Activated CD4-positive, alpha-beta T cell treated with anti-CD3 and anti-CD28 coated beads, Interleukin-2, amount 10 ng/mL, durations not matched to agents 24 days and 14 days (primary cell): ENCODE results near the gene DICER1. TPM values are rescaled to one million over a fixed set of nuclear protein-coding genes. Genes with fewer than 3 reads are reported as not detected.

Source experiments
- DNase-seq: peaks from one replicate; pipeline ENCODE4 v3.0.0; 2022
- H3K27ac Mint-ChIP-seq: one replicate; pipeline ENCODE4 v1.8.0; 2022; ENCODE audit warnings: mild to moderate bottlenecking, mixed read lengths
- H3K27me3 Mint-ChIP-seq: one replicate; pipeline ENCODE4 v1.8.0; 2022; ENCODE audit warnings: mixed read lengths
- H3K36me3 Mint-ChIP-seq: one replicate; pipeline ENCODE4 v1.8.0; 2022; ENCODE audit warnings: low read depth, mild to moderate bottlenecking, mixed read lengths
- H3K4me1 Mint-ChIP-seq: one replicate; pipeline ENCODE4 v1.8.0; 2021; ENCODE audit warnings: mixed read lengths
- H3K4me3 Mint-ChIP-seq: one replicate; pipeline ENCODE4 v1.8.0; 2022; ENCODE audit warnings: mild to moderate bottlenecking, moderate library complexity, mixed read lengths
- H3K9me3 Mint-ChIP-seq: one replicate; pipeline ENCODE4 v1.8.0; 2021; ENCODE audit warnings: mixed read lengths
- intact Hi-C: fragments of 100-400 bp; cut with micrococcal nuclease; formaldehyde crosslinking; loops from one replicate; pipeline ENCODE4 v1.15.1; 2023
- total RNA-seq: library from RNA; stranded (reverse); gene quantifications from 2 replicates; pipeline ENCODE4 v1.2.3, GENCODE V29; 2022

The DICER1 gene
- total RNA-seq, 1 donor from 2014 or later, result 77.0 TPM

GRCh38 chr14:95117937-95118721 lies 39.2 kb downstream of the DICER1 start:
- H3K4me1 Mint-ChIP-seq, result peaks cover 2% of the 10 kb centered on the region
- no peaks in the 10 kb centered on the region for H3K9me3 Mint-ChIP-seq
- no peaks in the 10 kb centered on the region for H3K27me3 Mint-ChIP-seq
- no peak for DNase-seq
- H3K36me3 Mint-ChIP-seq, result peaks cover 46% of the 10 kb centered on the region
- no peak overlapping the region for H3K4me3 Mint-ChIP-seq
- intact Hi-C loops, result no loop called here
- H3K27ac Mint-ChIP-seq, result no peak overlapping the region

- Mint-ChIP-seq H3K27ac (no peak overlapping the region), H3K4me1 (no peaks in the 10 kb centered on the region), H3K27me3 (no peaks in the 10 kb centered on the region), H3K9me3 (no peaks in the 10 kb centered on the region), H3K36me3 (peaks cover 53% of the 10 kb centered on the region), H3K4me3 (no peak overlapping the region)
- intact Hi-C loops, result no loop called here
- no peak for DNase-seq
Measured at GRCh38 chr14:95113476-95113875, 43.9 kb downstream of the DICER1 start.

- Mint-ChIP-seq H3K4me1 (no peaks in the 10 kb centered on the region), H3K4me3 (no peak overlapping the region), H3K27ac (no peak overlapping the region), H3K36me3 (peaks cover 59% of the 10 kb centered on the region), H3K9me3 (no peaks in the 10 kb centered on the region), H3K27me3 (no peaks in the 10 kb centered on the region)
- intact Hi-C loops, result no loop called here
- DNase-seq, result no peak
Measured at GRCh38 chr14:95111507-95112164, 45.7 kb downstream of the DICER1 start.

- Mint-ChIP-seq H3K9me3 (no peaks in the 10 kb centered on the region), H3K4me3 (no peak overlapping the region), H3K27ac (no peak overlapping the region), H3K27me3 (no peaks in the 10 kb centered on the region), H3K36me3 (peaks cover 53% of the 10 kb centered on the region), H3K4me1 (no peaks in the 10 kb centered on the region)
- intact Hi-C loops, result no loop called here
- DNase-seq, result no peak
Measured at GRCh38 chr14:95110178-95110577, 47.2 kb downstream of the DICER1 start.

GRCh38 chr14:95107711-95108110 lies 49.6 kb downstream of the DICER1 start:
- Mint-ChIP-seq H3K4me3 (no peak overlapping the region), H3K9me3 (no peaks in the 10 kb centered on the region), H3K27me3 (no peaks in the 10 kb centered on the region), H3K27ac (no peak overlapping the region), H3K4me1 (no peaks in the 10 kb centered on the region), H3K36me3 (peaks cover 52% of the 10 kb centered on the region)
- DNase-seq, result no peak
- intact Hi-C loops, result no loop called here

GRCh38 chr14:95106971-95107370 lies 50.4 kb downstream of the DICER1 start:
- Mint-ChIP-seq H3K27me3 (no peaks in the 10 kb centered on the region), H3K36me3 (peaks cover 59% of the 10 kb centered on the region), H3K27ac (no peak overlapping the region), H3K4me3 (no peak overlapping the region), H3K9me3 (no peaks in the 10 kb centered on the region), H3K4me1 (peaks cover 2% of the 10 kb centered on the region)
- DNase-seq, result no peak
- intact Hi-C loops, result no loop called here

GRCh38 chr14:95104911-95105310 lies 52.4 kb downstream of the DICER1 start:
- H3K36me3 Mint-ChIP-seq, result peaks cover 55% of the 10 kb centered on the region

GRCh38 chr14:95102680-95103044 lies 54.7 kb downstream of the DICER1 start:
- no peak overlapping the region for H3K27ac Mint-ChIP-seq
- no peaks in the 10 kb centered on the region for H3K9me3 Mint-ChIP-seq
- intact Hi-C loops, result no loop called here
- H3K4me1 Mint-ChIP-seq, result peaks cover 14% of the 10 kb centered on the region
- peaks cover 53% of the 10 kb centered on the region for H3K36me3 Mint-ChIP-seq
- H3K4me3 Mint-ChIP-seq, result no peak overlapping the region
- no peak for DNase-seq
- H3K27me3 Mint-ChIP-seq, result no peaks in the 10 kb centered on the region

More at GRCh38 chr14:95104911-95105310, 52.4 kb downstream of the DICER1 start:
- H3K9me3 Mint-ChIP-seq, result no peaks in the 10 kb centered on the region
- H3K27me3 Mint-ChIP-seq, result no peaks in the 10 kb centered on the region
- H3K27ac Mint-ChIP-seq, result no peak overlapping the region
- intact Hi-C loops, result no loop called here
- H3K4me3 Mint-ChIP-seq, result no peak overlapping the region
- no peak for DNase-seq
- peaks cover 13% of the 10 kb centered on the region for H3K4me1 Mint-ChIP-seq

- Mint-ChIP-seq H3K27ac (no peak overlapping the region), H3K9me3 (no peaks in the 10 kb centered on the region)
- DNase-seq, result no peak
Measured at GRCh38 chr14:95101736-95102679, 55.3 kb downstream of the DICER1 start.

GRCh38 chr14:95098984-95099599 lies 58.2 kb downstream of the DICER1 start:
- H3K4me1 Mint-ChIP-seq, result peaks cover 14% of the 10 kb centered on the region
- H3K4me3 Mint-ChIP-seq, result no peak overlapping the region
- H3K36me3 Mint-ChIP-seq, result peaks cover 61% of the 10 kb centered on the region
- intact Hi-C loops, result no loop called here
- H3K27me3 Mint-ChIP-seq, result no peaks in the 10 kb centered on the region
- H3K9me3 Mint-ChIP-seq, result no peaks in the 10 kb centered on the region
- no peak overlapping the region for H3K27ac Mint-ChIP-seq
- DNase-seq, result peak; percentile 75

More at GRCh38 chr14:95101736-95102679, 55.3 kb downstream of the DICER1 start:
- peaks cover 14% of the 10 kb centered on the region for H3K4me1 Mint-ChIP-seq
- H3K4me3 Mint-ChIP-seq, result no peak overlapping the region
- H3K36me3 Mint-ChIP-seq, result peaks cover 52% of the 10 kb centered on the region
- H3K27me3 Mint-ChIP-seq, result no peaks in the 10 kb centered on the region
- intact Hi-C loops, result no loop called here

- Mint-ChIP-seq H3K27me3 (no peaks in the 10 kb centered on the region), H3K4me3 (no peak overlapping the region), H3K36me3 (peaks cover 56% of the 10 kb centered on the region), H3K27ac (no peak overlapping the region), H3K4me1 (peaks cover 12% of the 10 kb centered on the region), H3K9me3 (no peaks in the 10 kb centered on the region)
- DNase-seq, result no peak
- intact Hi-C loops, result no loop called here
Measured at GRCh38 chr14:95097385-95097784, 59.9 kb downstream of the DICER1 start.

GRCh38 chr14:95096476-95096875 lies 60.9 kb downstream of the DICER1 start:
- intact Hi-C loops, result no loop called here
- Mint-ChIP-seq H3K27me3 (no peaks in the 10 kb centered on the region), H3K36me3 (peaks cover 49% of the 10 kb centered on the region), H3K27ac (no peak overlapping the region), H3K4me3 (no peak overlapping the region), H3K9me3 (no peaks in the 10 kb centered on the region), H3K4me1 (peaks cover 10% of the 10 kb centered on the region)
- DNase-seq, result no peak

GRCh38 chr14:95095996-95096395 lies 61.3 kb downstream of the DICER1 start:
- Mint-ChIP-seq H3K9me3 (no peaks in the 10 kb centered on the region), H3K4me1 (peaks cover 8% of the 10 kb centered on the region), H3K4me3 (no peak overlapping the region), H3K27me3 (no peaks in the 10 kb centered on the region), H3K27ac (no peak overlapping the region), H3K36me3 (peaks cover 46% of the 10 kb centered on the region)
- intact Hi-C loops, result no loop called here
- DNase-seq, result no peak
